ENCODE data around the gene SCN5A. TPM values are rescaled to one million over a fixed set of nuclear protein-coding genes. Genes with fewer than 3 reads are reported as not detected.

SCN5A gene
- total RNA-seq (0.48 and 1.3 TPM in 2 replicates), polyA plus RNA-seq (0.97 and 1.9 TPM in 2 replicates)

DNA sequence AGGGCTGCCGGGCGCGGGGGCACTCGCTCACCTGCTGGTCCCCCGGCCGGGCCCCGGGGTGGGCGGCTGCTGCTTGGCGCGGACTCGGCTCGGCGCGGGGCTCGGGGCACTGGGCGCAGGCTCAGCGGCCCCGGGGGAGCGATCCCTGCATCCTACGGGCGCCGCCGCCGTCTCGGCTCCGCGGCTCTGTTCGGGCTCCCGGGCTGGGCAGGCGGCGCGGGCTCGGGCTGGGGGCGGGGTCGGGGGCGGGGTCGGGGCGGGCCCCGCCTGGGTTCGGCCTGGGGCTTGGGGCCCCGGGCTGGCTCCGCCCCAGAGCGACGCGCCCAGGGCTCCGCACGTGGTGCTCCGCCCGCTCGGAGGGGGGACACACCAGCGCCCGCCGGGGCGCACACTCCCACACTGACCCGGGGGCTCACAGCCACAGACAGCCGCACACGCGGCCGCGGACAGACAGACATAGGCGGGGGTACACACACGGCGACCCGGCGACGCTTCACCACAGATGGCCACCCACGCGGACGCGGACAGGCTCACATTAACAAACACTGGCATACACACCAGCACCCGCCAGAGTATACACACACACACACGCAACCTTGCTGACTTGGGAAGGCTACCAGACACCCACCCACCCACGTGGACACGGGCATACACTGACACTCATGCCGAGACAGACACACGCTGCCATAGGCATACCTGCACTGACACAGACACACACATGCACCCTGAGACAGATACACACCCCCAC, at the start of gene SCN5A:
Gene SCN5A, minus strand, starts transcription at position 188 of the 748 bp plus-strand sequence. CDS start 16,380 bp downstream, outside the sequence.
- H3K4me1 ChIP-seq (ENCODE audit: insufficient read depth): peaks cover 16% of the 10 kb centered on the region
- H3K4me3 ChIP-seq: peak within 1 kb of the TSS; percentile 58
- 8% methylated on average over 28 of the region's 76 CpGs for WGBS (ENCODE audit: low lambda C conversion rate, missing lambda C conversion rate)
- DNase-seq (ENCODE audit: low spot score): peak; percentile 78
- peak within 1 kb of the TSS; percentile 60 for H2AFZ ChIP-seq
- H3K79me2 ChIP-seq: no peaks in the 10 kb centered on the region
- peaks cover 48% of the 10 kb centered on the region for H3K27me3 ChIP-seq
- no peaks in the 10 kb centered on the region for H3K9me2 ChIP-seq (replicated peaks; ENCODE audit: insufficient read depth)
- peak within 1 kb of the TSS; percentile 97 for H3K4me2 ChIP-seq
- TF ChIP-seq, protein P1, sequence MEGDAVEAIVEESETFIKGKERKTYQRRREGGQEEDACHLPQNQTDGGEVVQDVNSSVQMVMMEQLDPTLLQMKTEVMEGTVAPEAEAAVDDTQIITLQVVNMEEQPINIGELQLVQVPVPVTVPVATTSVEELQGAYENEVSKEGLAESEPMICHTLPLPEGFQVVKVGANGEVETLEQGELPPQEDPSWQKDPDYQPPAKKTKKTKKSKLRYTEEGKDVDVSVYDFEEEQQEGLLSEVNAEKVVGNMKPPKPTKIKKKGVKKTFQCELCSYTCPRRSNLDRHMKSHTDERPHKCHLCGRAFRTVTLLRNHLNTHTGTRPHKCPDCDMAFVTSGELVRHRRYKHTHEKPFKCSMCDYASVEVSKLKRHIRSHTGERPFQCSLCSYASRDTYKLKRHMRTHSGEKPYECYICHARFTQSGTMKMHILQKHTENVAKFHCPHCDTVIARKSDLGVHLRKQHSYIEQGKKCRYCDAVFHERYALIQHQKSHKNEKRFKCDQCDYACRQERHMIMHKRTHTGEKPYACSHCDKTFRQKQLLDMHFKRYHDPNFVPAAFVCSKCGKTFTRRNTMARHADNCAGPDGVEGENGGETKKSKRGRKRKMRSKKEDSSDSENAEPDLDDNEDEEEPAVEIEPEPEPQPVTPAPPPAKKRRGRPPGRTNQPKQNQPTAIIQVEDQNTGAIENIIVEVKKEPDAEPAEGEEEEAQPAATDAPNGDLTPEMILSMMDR (IDR thresholded peaks at IDR 0.05; ENCODE audit: poor library complexity): no peak
- TF ChIP-seq EZH2phosphoT487 (IDR thresholded peaks at IDR 0.05; ENCODE audit: low read depth, severe bottlenecking, unreplicated experiment): no peak
- TF ChIP-seq EZH2 (IDR thresholded peaks at IDR 0.05; ENCODE audit: borderline replicate concordance): no peak
- H4K20me1 ChIP-seq (ENCODE audit: insufficient read depth, poor library complexity, severe bottlenecking): no peaks in the 10 kb centered on the region
- H3K9me3 ChIP-seq (ENCODE audit: low read depth): no peaks in the 10 kb centered on the region
- no peaks in the 10 kb centered on the region for H3K36me3 ChIP-seq (replicated peaks; ENCODE audit: insufficient read depth, low read depth)
- H3K27ac ChIP-seq: no peak within 1 kb of the TSS

DNA sequence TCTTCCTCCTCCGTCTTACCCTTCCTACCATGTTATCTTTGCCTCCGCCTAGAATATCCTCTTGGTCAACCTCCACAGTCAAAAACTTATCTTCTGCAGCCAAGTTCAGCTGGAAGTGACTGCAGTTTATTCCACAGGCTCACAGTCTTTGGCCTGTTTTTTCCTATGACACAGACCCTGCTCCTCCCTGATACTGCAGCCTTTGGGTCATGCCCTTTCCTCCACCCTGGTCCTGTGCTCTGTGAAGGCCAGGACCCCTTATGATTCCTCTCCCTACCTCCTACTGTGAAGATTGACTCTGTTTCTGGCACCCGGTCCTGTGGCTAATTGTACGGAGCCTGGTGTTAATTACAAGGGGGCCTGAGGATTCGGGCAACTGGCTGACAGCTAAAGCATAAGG, 49.3 kb upstream of the SCN5A start:
- TF ChIP-seq, protein P1 (IDR thresholded peaks at IDR 0.05; ENCODE audit: poor library complexity): no peak
- TF ChIP-seq EZH2phosphoT487 (IDR thresholded peaks at IDR 0.05; ENCODE audit: low read depth, severe bottlenecking, unreplicated experiment) (no peak), EZH2 (IDR thresholded peaks at IDR 0.05; ENCODE audit: borderline replicate concordance) (no peak)
- Histone ChIP-seq H3K4me1 (ENCODE audit: insufficient read depth) (no peaks in the 10 kb centered on the region), H3K27ac (no peak overlapping the region), H3K4me3 (no peak overlapping the region), H4K20me1 (ENCODE audit: insufficient read depth, poor library complexity, severe bottlenecking) (no peaks in the 10 kb centered on the region), H3K9me2 (replicated peaks; ENCODE audit: insufficient read depth) (no peaks in the 10 kb centered on the region), H3K27me3 (peaks cover 4% of the 10 kb centered on the region), H3K79me2 (no peaks in the 10 kb centered on the region), H3K4me2 (no peak overlapping the region), H3K36me3 (replicated peaks; ENCODE audit: insufficient read depth, low read depth) (no peaks in the 10 kb centered on the region), H2AFZ (no peak overlapping the region), H3K9me3 (ENCODE audit: low read depth) (no peaks in the 10 kb centered on the region)
- no peak for DNase-seq (ENCODE audit: low spot score)
- WGBS (ENCODE audit: low lambda C conversion rate, missing lambda C conversion rate): 87% methylated on average over 5 of the region's 5 CpGs

DNA sequence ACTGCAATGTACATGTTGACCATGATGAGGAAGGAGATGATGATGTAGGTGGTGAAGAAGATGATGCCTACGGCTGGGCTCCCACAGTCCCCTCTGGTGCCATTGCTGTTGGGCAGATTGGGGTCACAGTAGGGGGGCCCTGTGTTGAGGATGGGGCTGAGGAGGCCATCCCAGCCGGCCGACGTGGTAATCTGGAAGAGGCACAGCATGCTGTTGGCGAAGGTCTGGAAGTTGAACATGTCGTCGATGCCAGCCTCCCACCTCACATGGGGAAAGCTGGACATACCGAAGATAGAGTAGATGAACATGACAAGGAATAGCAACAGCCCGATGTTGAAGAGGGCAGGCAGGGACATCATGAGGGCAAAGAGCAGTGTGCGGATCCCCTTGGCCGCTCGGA, 48.6 kb upstream of the SCN5A start:
- Histone ChIP-seq H3K4me2 (no peak overlapping the region), H3K79me2 (no peaks in the 10 kb centered on the region), H3K9me2 (replicated peaks; ENCODE audit: insufficient read depth) (no peaks in the 10 kb centered on the region), H4K20me1 (ENCODE audit: insufficient read depth, poor library complexity, severe bottlenecking) (no peaks in the 10 kb centered on the region), H3K4me3 (no peak overlapping the region), H3K27me3 (no peaks in the 10 kb centered on the region), H3K36me3 (replicated peaks; ENCODE audit: insufficient read depth, low read depth) (no peaks in the 10 kb centered on the region), H2AFZ (no peak overlapping the region), H3K9me3 (ENCODE audit: low read depth) (no peaks in the 10 kb centered on the region), H3K27ac (no peak overlapping the region), H3K4me1 (ENCODE audit: insufficient read depth) (no peaks in the 10 kb centered on the region)
- no peak for DNase-seq (ENCODE audit: low spot score)
- no peak for TF ChIP-seq EZH2phosphoT487 (IDR thresholded peaks at IDR 0.05; ENCODE audit: low read depth, severe bottlenecking, unreplicated experiment)
- TF ChIP-seq, protein P1 (IDR thresholded peaks at IDR 0.05; ENCODE audit: poor library complexity): no peak
- 98% methylated on average over 12 of the region's 12 CpGs for WGBS (ENCODE audit: low lambda C conversion rate, missing lambda C conversion rate)

Measured in hepatocyte (in vitro differentiated cells).